DMS153 treated with DMSO at 0.1 percent for 48 hours (cell line): Measurements from ENCODE around the gene DHX34.
"Not testable (repeated sequence)": the region's sequence is repeated elsewhere in the genome, so short reads cannot be mapped to it uniquely, and the experiment has no call there.

Experiments used
- DNase-seq: peaks from one replicate; lab custom pipeline; 2025; ENCODE audit not compliant: unreplicated experiment; lab: John Stamatoyannopoulos, UW

Gene DHX34, protein sequence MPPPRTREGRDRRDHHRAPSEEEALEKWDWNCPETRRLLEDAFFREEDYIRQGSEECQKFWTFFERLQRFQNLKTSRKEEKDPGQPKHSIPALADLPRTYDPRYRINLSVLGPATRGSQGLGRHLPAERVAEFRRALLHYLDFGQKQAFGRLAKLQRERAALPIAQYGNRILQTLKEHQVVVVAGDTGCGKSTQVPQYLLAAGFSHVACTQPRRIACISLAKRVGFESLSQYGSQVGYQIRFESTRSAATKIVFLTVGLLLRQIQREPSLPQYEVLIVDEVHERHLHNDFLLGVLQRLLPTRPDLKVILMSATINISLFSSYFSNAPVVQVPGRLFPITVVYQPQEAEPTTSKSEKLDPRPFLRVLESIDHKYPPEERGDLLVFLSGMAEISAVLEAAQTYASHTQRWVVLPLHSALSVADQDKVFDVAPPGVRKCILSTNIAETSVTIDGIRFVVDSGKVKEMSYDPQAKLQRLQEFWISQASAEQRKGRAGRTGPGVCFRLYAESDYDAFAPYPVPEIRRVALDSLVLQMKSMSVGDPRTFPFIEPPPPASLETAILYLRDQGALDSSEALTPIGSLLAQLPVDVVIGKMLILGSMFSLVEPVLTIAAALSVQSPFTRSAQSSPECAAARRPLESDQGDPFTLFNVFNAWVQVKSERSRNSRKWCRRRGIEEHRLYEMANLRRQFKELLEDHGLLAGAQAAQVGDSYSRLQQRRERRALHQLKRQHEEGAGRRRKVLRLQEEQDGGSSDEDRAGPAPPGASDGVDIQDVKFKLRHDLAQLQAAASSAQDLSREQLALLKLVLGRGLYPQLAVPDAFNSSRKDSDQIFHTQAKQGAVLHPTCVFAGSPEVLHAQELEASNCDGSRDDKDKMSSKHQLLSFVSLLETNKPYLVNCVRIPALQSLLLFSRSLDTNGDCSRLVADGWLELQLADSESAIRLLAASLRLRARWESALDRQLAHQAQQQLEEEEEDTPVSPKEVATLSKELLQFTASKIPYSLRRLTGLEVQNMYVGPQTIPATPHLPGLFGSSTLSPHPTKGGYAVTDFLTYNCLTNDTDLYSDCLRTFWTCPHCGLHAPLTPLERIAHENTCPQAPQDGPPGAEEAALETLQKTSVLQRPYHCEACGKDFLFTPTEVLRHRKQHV

GRCh38 chr19:47348819-47349795 lies at the start of gene DHX34:
DHX34 (plus strand) TSS chr19:47349315; CDS start chr19:47353031, 3,716 bp downstream.
- peak; percentile 95 for DNase-seq

- not testable (repeated sequence) for DNase-seq
These were observed 48.2 kb upstream of the DHX34 start for GRCh38 chr19:47300867-47301266.

DNA sequence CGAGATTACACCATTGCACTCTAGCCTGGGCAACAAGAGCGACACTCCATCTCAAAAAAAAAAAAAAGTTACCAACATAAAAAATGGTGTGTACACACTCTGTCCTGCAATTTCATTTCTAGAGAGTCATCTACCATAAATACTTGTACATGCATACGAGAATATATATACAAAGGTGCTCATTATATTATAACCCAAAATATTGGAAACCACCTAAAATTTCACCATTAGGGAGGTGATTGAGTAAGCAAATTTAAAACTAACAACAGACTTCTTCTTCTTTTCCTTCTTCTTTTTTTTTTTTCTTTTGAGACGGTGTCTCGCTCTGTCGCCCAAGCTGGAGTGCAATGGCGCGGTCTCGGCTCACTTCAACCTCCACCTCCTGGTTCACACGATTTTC lies 46.9 kb upstream of the DHX34 start:
- DNase-seq, result no peak

- no peak for DNase-seq
These were observed 45.1 kb upstream of the DHX34 start for GRCh38 chr19:47303966-47304365.

DNA sequence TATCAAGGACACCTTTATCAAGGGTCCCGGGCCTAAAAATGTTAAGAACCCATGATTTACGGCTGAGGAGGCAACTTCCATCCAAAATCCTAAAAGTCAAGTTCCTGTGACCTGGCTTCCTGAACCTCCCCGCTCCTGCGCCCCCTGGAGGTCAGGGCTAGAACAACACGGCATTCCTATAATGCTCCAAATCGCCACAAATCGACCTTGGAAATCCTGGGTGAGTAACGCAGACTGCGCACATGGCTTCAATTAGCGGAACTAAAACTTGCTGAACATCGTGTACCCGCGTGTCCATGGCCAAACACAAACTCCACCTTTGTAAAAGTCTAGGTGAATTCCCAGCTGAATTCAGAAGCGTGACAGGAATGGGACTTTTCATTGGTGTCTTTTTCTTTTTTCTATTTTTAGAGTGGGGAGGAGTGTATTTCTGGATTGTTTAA lies 43.8 kb upstream of the DHX34 start:
- DNase-seq, result peak; percentile 25

- DNase-seq, result no peak
These were observed 42.8 kb upstream of the DHX34 start for GRCh38 chr19:47306303-47306702.

DNA sequence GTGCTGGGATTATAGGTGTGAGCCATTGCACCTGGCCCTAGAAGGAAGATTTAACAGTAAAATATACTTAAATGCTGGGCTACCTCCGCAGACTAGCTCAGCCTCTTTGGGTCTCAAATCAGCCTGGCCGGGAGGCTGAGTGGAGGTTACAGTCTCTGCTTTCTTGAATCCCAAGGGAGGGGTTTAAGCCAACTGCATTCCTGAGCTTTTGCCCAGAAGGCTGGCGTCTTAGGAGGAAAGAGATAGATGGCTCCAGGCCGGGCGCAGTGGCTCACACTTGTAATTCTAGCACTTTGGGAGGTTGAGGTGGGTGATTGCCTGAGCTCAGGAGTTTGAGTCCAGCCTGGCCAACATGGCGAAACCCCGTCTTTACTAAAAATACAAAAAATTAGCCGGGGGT lies 40.1 kb upstream of the DHX34 start:
- DNase-seq, result no peak

GRCh38 chr19:47309608-47310007 lies 39.5 kb upstream of the DHX34 start, which contains the start of gene C5AR1:
C5AR1 (plus strand) TSS chr19:47309861; CDS start chr19:47309896, 35 bp downstream.
- DNase-seq, result no peak

- DNase-seq, result no peak
These were observed 38.8 kb upstream of the DHX34 start for GRCh38 chr19:47310323-47310722.

- peak; percentile 8 for DNase-seq
These were observed 38.3 kb upstream of the DHX34 start for GRCh38 chr19:47310819-47311218.

DNA sequence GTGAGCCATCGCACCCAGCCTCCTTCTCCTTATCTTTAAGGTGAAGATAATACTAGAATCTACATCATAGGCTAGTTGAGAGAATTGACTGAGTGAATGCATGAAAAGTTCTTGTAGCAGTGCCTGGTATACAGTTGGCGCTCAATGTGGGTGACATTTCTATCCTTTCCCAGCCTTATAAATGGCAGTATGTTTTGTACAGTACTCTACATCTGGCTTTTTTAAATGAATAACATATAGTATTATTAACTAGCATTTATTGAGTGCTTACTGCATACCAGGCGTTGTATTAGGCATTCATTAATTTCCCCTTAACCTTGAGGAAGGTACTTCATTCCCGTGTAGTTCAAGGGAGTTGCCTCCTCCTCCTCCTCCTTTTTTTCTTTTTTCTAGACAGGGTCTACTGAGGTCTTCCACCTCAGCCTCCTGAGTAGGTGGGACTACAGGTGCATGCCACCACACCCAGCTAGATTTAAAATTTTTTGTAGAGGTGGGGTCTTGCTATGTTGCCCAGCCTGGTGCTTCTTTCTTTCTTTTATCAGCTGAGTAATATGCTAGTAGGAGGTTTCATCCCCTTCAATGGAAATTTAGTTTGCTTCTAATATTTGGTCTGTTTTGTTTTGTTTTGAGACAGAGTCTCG lies 36.6 kb upstream of the DHX34 start:
- no peak for DNase-seq

GRCh38 chr19:47313754-47314295 lies 35.3 kb upstream of the DHX34 start:
- DNase-seq, result no peak

- DNase-seq, result no peak
These were observed 33.8 kb upstream of the DHX34 start for GRCh38 chr19:47315125-47315821.

DNA sequence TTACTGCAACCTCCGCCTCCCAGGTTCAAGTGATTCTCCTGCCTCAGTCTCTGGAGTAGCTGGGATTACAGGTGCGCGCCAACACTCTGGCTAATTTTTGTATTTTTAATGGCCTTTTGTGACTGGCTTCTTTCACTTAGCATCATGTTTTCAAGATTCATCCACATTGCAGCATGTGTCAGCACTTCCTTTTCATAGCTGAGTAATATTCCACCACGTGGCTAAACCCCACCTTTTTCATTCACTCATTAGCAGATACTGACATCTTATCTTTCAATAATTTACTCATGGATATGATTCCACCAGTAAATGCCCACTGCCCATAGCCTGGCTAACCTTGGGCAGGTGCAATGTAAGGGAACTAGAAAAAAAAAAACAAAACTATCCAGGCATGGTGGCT lies 32.6 kb upstream of the DHX34 start:
- DNase-seq, result no peak

GRCh38 chr19:47319923-47320871 lies 28.9 kb upstream of the DHX34 start:
- no peak for DNase-seq

- no peak for DNase-seq
These were observed 27.5 kb upstream of the DHX34 start for GRCh38 chr19:47321630-47322029.

DNA sequence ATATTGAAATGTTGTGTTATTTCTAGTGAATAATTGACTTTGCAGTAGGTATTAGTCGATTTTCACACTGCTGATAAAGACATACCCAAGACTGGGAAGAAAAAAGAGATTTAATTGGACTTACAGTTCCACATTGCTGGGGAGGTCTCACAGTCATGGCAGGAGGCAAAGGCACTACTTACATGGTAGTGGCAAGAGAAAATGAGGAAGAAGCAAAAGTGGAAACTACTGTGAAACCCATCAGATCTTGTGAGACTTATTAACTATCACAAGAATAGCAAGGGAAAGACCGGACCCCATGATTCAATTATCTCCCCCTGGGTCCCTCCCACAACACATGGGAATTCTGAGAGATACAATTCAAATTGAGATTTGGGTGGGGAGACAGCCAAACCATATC lies 27.1 kb upstream of the DHX34 start:
- DNase-seq, result no peak

DNA sequence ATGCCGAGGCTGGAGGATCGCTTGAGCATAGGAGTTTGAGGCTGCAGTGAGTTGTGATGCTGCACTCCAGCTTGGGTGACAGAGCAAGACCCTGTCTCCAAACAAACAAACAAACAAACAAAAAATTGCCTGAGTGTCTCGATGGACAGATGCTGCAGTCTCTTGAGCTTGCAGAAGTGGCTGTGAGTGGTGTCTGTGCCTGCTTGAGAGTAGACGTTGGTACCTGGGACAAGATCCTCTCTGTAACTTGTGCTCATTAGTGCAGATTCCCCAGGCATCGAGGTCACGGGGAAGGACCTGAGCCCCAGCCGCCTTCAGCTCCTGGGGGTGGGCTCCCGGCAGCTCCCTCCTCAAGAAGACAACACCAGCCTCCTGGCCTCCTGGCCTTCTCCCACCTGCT lies 25.7 kb upstream of the DHX34 start:
- DNase-seq, result no peak
